Measurements from ENCODE around the gene PLOD3.
"Not testable (repeated sequence)": the region's sequence is repeated elsewhere in the genome, so short reads cannot be mapped to it uniquely, and the experiment has no call there.

The PLOD3 gene

GRCh38 chr7:101201695-101202602, 15.4 kb downstream of the PLOD3 start:
- no peak overlapping the region for H3K4me3 ChIP-seq (replicated peaks in 1 of 2; ENCODE audit: low read depth in 2 of 2, low read length in 2 of 2)
- TF ChIP-seq, protein P1, sequence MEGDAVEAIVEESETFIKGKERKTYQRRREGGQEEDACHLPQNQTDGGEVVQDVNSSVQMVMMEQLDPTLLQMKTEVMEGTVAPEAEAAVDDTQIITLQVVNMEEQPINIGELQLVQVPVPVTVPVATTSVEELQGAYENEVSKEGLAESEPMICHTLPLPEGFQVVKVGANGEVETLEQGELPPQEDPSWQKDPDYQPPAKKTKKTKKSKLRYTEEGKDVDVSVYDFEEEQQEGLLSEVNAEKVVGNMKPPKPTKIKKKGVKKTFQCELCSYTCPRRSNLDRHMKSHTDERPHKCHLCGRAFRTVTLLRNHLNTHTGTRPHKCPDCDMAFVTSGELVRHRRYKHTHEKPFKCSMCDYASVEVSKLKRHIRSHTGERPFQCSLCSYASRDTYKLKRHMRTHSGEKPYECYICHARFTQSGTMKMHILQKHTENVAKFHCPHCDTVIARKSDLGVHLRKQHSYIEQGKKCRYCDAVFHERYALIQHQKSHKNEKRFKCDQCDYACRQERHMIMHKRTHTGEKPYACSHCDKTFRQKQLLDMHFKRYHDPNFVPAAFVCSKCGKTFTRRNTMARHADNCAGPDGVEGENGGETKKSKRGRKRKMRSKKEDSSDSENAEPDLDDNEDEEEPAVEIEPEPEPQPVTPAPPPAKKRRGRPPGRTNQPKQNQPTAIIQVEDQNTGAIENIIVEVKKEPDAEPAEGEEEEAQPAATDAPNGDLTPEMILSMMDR (IDR thresholded peaks at IDR 0.05; ENCODE audit: low read depth, low read length), result no peak
- DNase-seq (ENCODE audit: low read depth in 2 of 2), result no peak

- DNase-seq (ENCODE audit: low read depth in 2 of 2), result no peak
- TF ChIP-seq, protein P1 (IDR thresholded peaks at IDR 0.05; ENCODE audit: low read depth, low read length), result no peak
- no peak within 1 kb of the TSS for H3K4me3 ChIP-seq (replicated peaks in 1 of 2; ENCODE audit: low read depth in 2 of 2, low read length in 2 of 2)
Measured at GRCh38 chr7:101200862-101201599, 16.4 kb downstream of the PLOD3 start, which contains the start of gene MOGAT3. Gene MOGAT3, minus strand, starts transcription at chr7:101201036. Its CDS starts 182 bp downstream, at chr7:101200854.

DNA sequence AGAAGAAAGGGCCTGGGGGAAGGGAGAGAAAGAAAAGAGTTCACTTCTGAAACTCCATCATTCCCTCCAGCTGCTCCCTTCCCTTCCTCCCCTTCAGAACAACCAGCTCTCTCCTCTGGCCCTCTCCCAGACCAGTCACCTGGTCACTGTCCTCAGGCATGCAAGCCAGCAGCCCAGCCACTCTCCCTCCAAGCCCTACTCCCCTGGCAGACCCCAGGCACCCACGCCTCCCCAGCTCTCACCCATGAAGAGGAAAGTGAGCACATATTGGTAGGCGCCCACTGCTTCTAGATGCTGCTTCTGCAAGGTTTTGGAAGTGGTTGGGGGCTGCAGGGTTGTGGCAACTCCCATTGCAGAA, 16.9 kb downstream of the PLOD3 start:
- no peak for DNase-seq (ENCODE audit: low read depth in 2 of 2)
- TF ChIP-seq, protein P1 (IDR thresholded peaks at IDR 0.05; ENCODE audit: low read depth, low read length), result no peak
- H3K4me3 ChIP-seq (replicated peaks in 1 of 2; ENCODE audit: low read depth in 2 of 2, low read length in 2 of 2), result no peak overlapping the region

- H3K4me3 ChIP-seq (replicated peaks in 1 of 2; ENCODE audit: low read depth in 2 of 2, low read length in 2 of 2); DNase-seq (ENCODE audit: low read depth in 2 of 2): not testable (repeated sequence)
Measured at GRCh38 chr7:101199522-101199921, 17.9 kb downstream of the PLOD3 start.

GRCh38 chr7:101198476-101198875, 18.9 kb downstream of the PLOD3 start:
- TF ChIP-seq, protein P1 (IDR thresholded peaks at IDR 0.05; ENCODE audit: low read depth, low read length), result no peak
- no peak overlapping the region for H3K4me3 ChIP-seq (replicated peaks in 1 of 2; ENCODE audit: low read depth in 2 of 2, low read length in 2 of 2)
- no peak for DNase-seq (ENCODE audit: low read depth in 2 of 2)

DNA sequence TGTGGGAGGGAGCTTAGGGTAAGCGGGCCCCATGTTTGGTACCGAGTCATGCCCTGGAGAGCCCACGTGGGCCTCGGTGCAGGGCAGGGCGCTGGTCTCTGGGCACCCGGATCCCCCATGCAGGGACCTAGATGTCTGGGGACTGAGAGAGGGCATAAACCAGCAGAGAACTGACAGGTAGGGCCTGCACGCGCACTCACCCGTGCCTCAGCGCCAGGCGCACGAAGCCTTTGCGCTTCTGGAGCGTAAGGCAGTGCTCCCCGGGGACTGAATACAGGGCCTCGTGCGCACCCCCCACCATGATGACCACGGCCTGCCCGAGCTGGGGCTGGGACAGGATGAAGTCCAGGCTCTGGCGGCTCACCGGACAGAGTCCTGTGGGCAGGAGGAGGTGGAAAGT, 19.4 kb downstream of the PLOD3 start:
- TF ChIP-seq, protein P1 (IDR thresholded peaks at IDR 0.05; ENCODE audit: low read depth, low read length), result no peak
- no peak overlapping the region for H3K4me3 ChIP-seq (replicated peaks in 1 of 2; ENCODE audit: low read depth in 2 of 2, low read length in 2 of 2)
- no peak for DNase-seq (ENCODE audit: low read depth in 2 of 2)

DNA sequence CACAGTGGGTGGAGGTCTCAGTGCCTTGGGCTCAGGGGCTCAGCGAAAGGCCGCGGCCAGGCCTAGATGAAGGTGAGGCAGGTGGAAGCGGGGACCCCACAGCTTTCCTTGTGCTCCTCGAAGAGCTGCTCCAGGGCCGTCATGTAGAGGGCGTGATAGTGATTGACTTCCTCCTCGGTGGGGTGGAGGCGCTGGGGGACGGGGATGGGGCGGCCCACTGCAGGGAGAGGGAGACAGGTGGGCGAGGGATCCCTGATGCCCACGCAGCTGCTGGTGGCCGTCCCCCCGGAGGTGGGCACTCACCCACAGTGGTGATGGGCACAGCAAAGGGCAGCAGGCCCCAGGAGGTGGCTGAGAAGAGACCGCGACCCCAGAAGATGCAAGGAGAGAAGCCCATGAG, 21.5 kb downstream of the PLOD3 start:
- DNase-seq (ENCODE audit: low read depth in 2 of 2), result no peak
- H3K4me3 ChIP-seq (replicated peaks in 1 of 2; ENCODE audit: low read depth in 2 of 2, low read length in 2 of 2), result no peak overlapping the region
- TF ChIP-seq, protein P1 (IDR thresholded peaks at IDR 0.05; ENCODE audit: low read depth, low read length), result no peak

All from cardiac fibroblast (primary cell).